ENCODE results near the gene FN3K. TPM values are rescaled to one million over a fixed set of nuclear protein-coding genes. Genes with fewer than 3 reads are reported as not detected.

FN3K gene
- total and polyA plus RNA-seq, 2 of the 13 experiments (the other 11 are each of a cell fraction or from before 2014, with no cell fraction given), result 3.5 to 12.2 TPM

GRCh38 chr17:82772026-82772425, 36.6 kb downstream of the FN3K start (continued):
- TF ChIP-seq ISX (CRISPR knock-in tag; conservative IDR thresholded peaks at IDR 0.05) (no peak), MTF1 (CRISPR knock-in tag; IDR thresholded peaks at IDR 0.05) (no peak), ZBTB10 (CRISPR knock-in tag; IDR thresholded peaks at IDR 0.05; ENCODE audit: borderline replicate concordance) (no peak), TMF1 (CRISPR knock-in tag; IDR thresholded peaks at IDR 0.05; ENCODE audit: low read depth) (no peak), E2F1 (CRISPR knock-in tag; IDR thresholded peaks at IDR 0.05) (no peak), ZNF567 (CRISPR knock-in tag; IDR thresholded peaks at IDR 0.05; ENCODE audit: borderline replicate concordance) (no peak), ZFP37 (CRISPR knock-in tag; IDR thresholded peaks at IDR 0.05; ENCODE audit: borderline replicate concordance) (no peak), FOXK2 (IDR thresholded peaks at IDR 0.05) (peak; percentile 58; the same call in 1 of the 2 replicates), PBX2 (CRISPR knock-in tag; IDR thresholded peaks at IDR 0.05) (no peak), ZNF672 (CRISPR knock-in tag; IDR thresholded peaks at IDR 0.05) (no peak), ATF2 (CRISPR knock-in tag; IDR thresholded peaks at IDR 0.05) (no peak), MXI1 (IDR thresholded peaks at IDR 0.05; ENCODE audit: borderline replicate concordance, low read depth, low read length) (0 out of 3 replicates have a peak, but pooled peaks have one; percentile 44), ZZZ3 (CRISPR knock-in tag; IDR thresholded peaks at IDR 0.05; ENCODE audit: borderline replicate concordance) (no peak), NCOA2 (CRISPR knock-in tag; IDR thresholded peaks at IDR 0.05) (no peak), NFE2 (CRISPR knock-in tag; IDR thresholded peaks at IDR 0.05) (no peak), CENPT (CRISPR knock-in tag; IDR thresholded peaks at IDR 0.05; ENCODE audit: low read depth) (no peak), TBX2 (CRISPR knock-in tag; IDR thresholded peaks at IDR 0.05; ENCODE audit: borderline replicate concordance) (no peak), ZNF577 (CRISPR knock-in tag; IDR thresholded peaks at IDR 0.05; ENCODE audit: borderline replicate concordance, low read depth) (no peak)
- TF ChIP-seq, protein P1, sequence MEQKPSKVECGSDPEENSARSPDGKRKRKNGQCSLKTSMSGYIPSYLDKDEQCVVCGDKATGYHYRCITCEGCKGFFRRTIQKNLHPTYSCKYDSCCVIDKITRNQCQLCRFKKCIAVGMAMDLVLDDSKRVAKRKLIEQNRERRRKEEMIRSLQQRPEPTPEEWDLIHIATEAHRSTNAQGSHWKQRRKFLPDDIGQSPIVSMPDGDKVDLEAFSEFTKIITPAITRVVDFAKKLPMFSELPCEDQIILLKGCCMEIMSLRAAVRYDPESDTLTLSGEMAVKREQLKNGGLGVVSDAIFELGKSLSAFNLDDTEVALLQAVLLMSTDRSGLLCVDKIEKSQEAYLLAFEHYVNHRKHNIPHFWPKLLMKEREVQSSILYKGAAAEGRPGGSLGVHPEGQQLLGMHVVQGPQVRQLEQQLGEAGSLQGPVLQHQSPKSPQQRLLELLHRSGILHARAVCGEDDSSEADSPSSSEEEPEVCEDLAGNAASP (CRISPR knock-in tag; IDR thresholded peaks at IDR 0.05; ENCODE audit: borderline replicate concordance), result no peak
- TF ChIP-seq, protein P2, sequence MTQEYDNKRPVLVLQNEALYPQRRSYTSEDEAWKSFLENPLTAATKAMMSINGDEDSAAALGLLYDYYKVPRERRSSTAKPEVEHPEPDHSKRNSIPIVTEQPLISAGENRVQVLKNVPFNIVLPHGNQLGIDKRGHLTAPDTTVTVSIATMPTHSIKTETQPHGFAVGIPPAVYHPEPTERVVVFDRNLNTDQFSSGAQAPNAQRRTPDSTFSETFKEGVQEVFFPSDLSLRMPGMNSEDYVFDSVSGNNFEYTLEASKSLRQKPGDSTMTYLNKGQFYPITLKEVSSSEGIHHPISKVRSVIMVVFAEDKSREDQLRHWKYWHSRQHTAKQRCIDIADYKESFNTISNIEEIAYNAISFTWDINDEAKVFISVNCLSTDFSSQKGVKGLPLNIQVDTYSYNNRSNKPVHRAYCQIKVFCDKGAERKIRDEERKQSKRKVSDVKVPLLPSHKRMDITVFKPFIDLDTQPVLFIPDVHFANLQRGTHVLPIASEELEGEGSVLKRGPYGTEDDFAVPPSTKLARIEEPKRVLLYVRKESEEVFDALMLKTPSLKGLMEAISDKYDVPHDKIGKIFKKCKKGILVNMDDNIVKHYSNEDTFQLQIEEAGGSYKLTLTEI (CRISPR knock-in tag; conservative IDR thresholded peaks at IDR 0.05), result no peak
